Liver (tissue), 9 donors: ENCODE data around the gene HADHA. TPM values are rescaled to one million over a fixed set of nuclear protein-coding genes. Genes with fewer than 3 reads are reported as not detected.

Experiments used
- DNase-seq: peaks from one replicate; pipeline ENCODE4 v3.0.0-alpha.2; 2017; ENCODE audit warnings: low spot score
- H3K27ac ChIP-seq, 2 donors: one replicate each; pipeline ENCODE4 v1.7.0; 2013; ENCODE audit warnings: inconsistent platforms in 2 of 2, low read length in 2 of 2, control low read depth in 1 of 2, low read depth in 1 of 2, mild to moderate bottlenecking in 1 of 2
- H3K27me3 ChIP-seq, 4 donors: one replicate each; pipeline versions ENCODE4 v1.6.1 to v1.7.0; 2013; ENCODE audit warnings: low read length in 3 of 4, inconsistent platforms in 1 of 4, mild to moderate bottlenecking in 1 of 4, moderate library complexity in 1 of 4; ENCODE audit not compliant: control insufficient read depth in 4 of 4, insufficient read depth in 4 of 4
- H3K36me3 ChIP-seq, 4 donors: one replicate each; pipeline versions ENCODE4 v1.6.1 to v1.7.0; 2013; ENCODE audit warnings: low read length in 3 of 4, mild to moderate bottlenecking in 3 of 4, low read depth in 1 of 4, moderate library complexity in 1 of 4; ENCODE audit not compliant: control insufficient read depth in 4 of 4, insufficient read depth in 3 of 4
- H3K4me1 ChIP-seq, 4 donors: one replicate each; pipeline versions ENCODE4 v1.6.1 to v1.7.0; 2013; ENCODE audit warnings: low read length in 3 of 4, mild to moderate bottlenecking in 3 of 4, moderate library complexity in 1 of 4; ENCODE audit not compliant: control insufficient read depth in 4 of 4, insufficient read depth in 4 of 4
- H3K4me3 ChIP-seq, 3 donors: one replicate each; pipeline versions ENCODE4 v1.6.1 to v1.7.0; 2013; ENCODE audit warnings: low read length in 3 of 3, control low read depth in 1 of 3, low read depth in 1 of 3, mild to moderate bottlenecking in 1 of 3
- H3K9ac ChIP-seq, 2 donors: one replicate each; pipeline ENCODE4 v1.7.0; 2013; ENCODE audit warnings: low read length in 2 of 2, mild to moderate bottlenecking in 2 of 2, moderate library complexity in 2 of 2, control low read depth in 1 of 2, low read depth in 1 of 2
- H3K9me3 ChIP-seq, 4 donors: one replicate each; pipeline versions ENCODE4 v1.6.1 to v1.7.0; 2013; ENCODE audit warnings: low read length in 3 of 4; ENCODE audit not compliant: control insufficient read depth in 4 of 4
- ATF3 ChIP-seq: IDR thresholded peaks from 2 replicates; pipeline ENCODE4 v1.6.1; 2016; ENCODE audit warnings: antibody characterized with exemption
- CTCF ChIP-seq: fragments of 150-350 bp; IDR thresholded peaks from 2 replicates; pipeline ENCODE4 v1.5.1; 2017; ENCODE audit warnings: improper control_type of control experiment, low read depth, low read length; ENCODE audit not compliant: missing input control
- EGR1 ChIP-seq, 2 donors: IDR thresholded peaks; 2 replicates each; pipeline ENCODE4 v1.6.1; 2016 to 2018; ENCODE audit warnings: antibody characterized with exemption in 2 of 2, low read depth in 2 of 2
- FOXA1 ChIP-seq: IDR thresholded peaks from 2 replicates; pipeline ENCODE4 v1.6.1; 2016; ENCODE audit warnings: antibody characterized with exemption
- FOXA2 ChIP-seq: IDR thresholded peaks from 2 replicates; pipeline ENCODE4 v1.6.1; 2016; ENCODE audit warnings: antibody characterized with exemption
- GABPA ChIP-seq, 2 donors: IDR thresholded peaks in 1 of 2; conservative IDR thresholded peaks in 1 of 2; 2 replicates each; pipeline ENCODE4 v1.6.1; 2016; ENCODE audit warnings: antibody characterized with exemption in 2 of 2, mild to moderate bottlenecking in 1 of 2, moderate library complexity in 1 of 2
- HNF4A ChIP-seq, 2 donors: conservative IDR thresholded peaks; 2 replicates each; pipeline ENCODE4 v1.6.1; 2016; ENCODE audit warnings: antibody characterized with exemption in 2 of 2, mild to moderate bottlenecking in 2 of 2
- HNF4G ChIP-seq: IDR thresholded peaks from 2 replicates; pipeline ENCODE4 v1.6.1; 2016; ENCODE audit warnings: antibody characterized with exemption
- JUND ChIP-seq, 2 donors: IDR thresholded peaks; 2 replicates each; pipeline ENCODE4 v1.6.1; 2016; ENCODE audit warnings: antibody characterized with exemption in 2 of 2
- MAX ChIP-seq: IDR thresholded peaks from 2 replicates; pipeline ENCODE4 v1.6.1; 2016; ENCODE audit warnings: antibody characterized with exemption
- NR2F2 ChIP-seq: IDR thresholded peaks from 2 replicates; pipeline ENCODE4 v1.6.1; 2016; ENCODE audit warnings: antibody characterized with exemption
- RAD21 ChIP-seq, 2 donors: IDR thresholded peaks; 2 replicates each; pipeline ENCODE4 v1.6.1; 2016; ENCODE audit warnings: antibody characterized with exemption in 2 of 2, mild to moderate bottlenecking in 2 of 2
- REST ChIP-seq: IDR thresholded peaks from 2 replicates; pipeline ENCODE4 v1.6.1; 2016; ENCODE audit warnings: antibody characterized with exemption, mild to moderate bottlenecking
- RXRA ChIP-seq, 2 donors: IDR thresholded peaks; 2 replicates each; pipeline ENCODE4 v1.6.1; 2017 to 2018; ENCODE audit warnings: antibody characterized with exemption in 2 of 2, mild to moderate bottlenecking in 1 of 2
- SP1 ChIP-seq: IDR thresholded peaks from 2 replicates; pipeline ENCODE4 v1.6.1; 2018; ENCODE audit warnings: antibody characterized with exemption, mild to moderate bottlenecking
- TAF1 ChIP-seq: conservative IDR thresholded peaks from 2 replicates; pipeline ENCODE4 v1.6.1; 2016; ENCODE audit warnings: antibody characterized with exemption, mild to moderate bottlenecking
- YY1 ChIP-seq: IDR thresholded peaks from 2 replicates; pipeline ENCODE4 v1.6.1; 2016; ENCODE audit warnings: antibody characterized with exemption, mild to moderate bottlenecking
- ZBTB33 ChIP-seq: IDR thresholded peaks from 2 replicates; pipeline ENCODE4 v1.6.1; 2016; ENCODE audit warnings: antibody characterized with exemption
- WGBS: extraction: QIAGEN DNeasy Blood & Tissue Kit; methylation state at CpG from one replicate; pipeline ENCODE4 v1.1.7; 2013; 5-methylcytosine and 5-hydroxymethylcytosine counted together
- polyA plus RNA-seq, 2 donors: library from polyadenylated mRNA; stranded (reverse) in 1 of 2; unstranded in 1 of 2; fragments of 200-250 nt in 1 of 2; fragments of >200 nt in 1 of 2; fragmentation: Nextera tagmentation in 1 of 2; extraction: Ambion mirVana in 1 of 2; gene quantifications; one replicate each; pipeline versions ENCODE4 v1.2.1 to v1.2.3, GENCODE V29; 2013 to 2015
- total RNA-seq, 2 donors: library from RNA; depleted of rRNA; stranded (reverse); fragments of >200 nt; gene quantifications; one replicate each; pipeline ENCODE4 v1.2.3, GENCODE V29; 2014
- donor health status: healthy.
- donor health status: healthy.
- donor health status: healthy.
- donor health status: healthy.
- donor health status: healthy.

Gene HADHA
- total and polyA plus RNA-seq, 4 donors = 101 to 276 (median 159) TPM

- no peak for DNase-seq
- no peak overlapping the region for H3K27ac ChIP-seq
- H3K9me3 ChIP-seq = no peaks in the 10 kb centered on the region
- TF ChIP-seq ATF3 (no peak), ZBTB33 (no peak), NR2F2 (no peak), HNF4A (conservative IDR thresholded peaks at IDR 0.05) (no peak), EGR1 (IDR thresholded peaks at IDR 0.05; ENCODE audit: low read depth in 2 of 2) (no peak), CTCF (no peak), HNF4G (no peak), RXRA (IDR thresholded peaks at IDR 0.05) (no peak), YY1 (no peak), FOXA2 (no peak), SP1 (no peak), JUND (IDR thresholded peaks at IDR 0.05) (no peak), MAX (no peak), GABPA (IDR thresholded peaks at IDR 0.05 in 1 of 2, conservative IDR thresholded peaks at IDR 0.05 in 1 of 2) (no peak), REST (no peak), RAD21 (IDR thresholded peaks at IDR 0.05) (no peak), FOXA1 (no peak), TAF1 (no peak)
- WGBS = 90% methylated on average over 1 of the region's 1 CpG
- no peak overlapping the region for H3K9ac ChIP-seq
- no peaks in the 10 kb centered on the region for H3K4me1 ChIP-seq
- no peaks in the 10 kb centered on the region for H3K27me3 ChIP-seq
- peaks cover 17 to 81% (median 54%) of the 10 kb centered on the region in 4 donors for H3K36me3 ChIP-seq
- H3K4me3 ChIP-seq = no peak overlapping the region
These were observed 29.7 kb downstream of the HADHA start for GRCh38 chr2:26214759-26215158.
